Measurements from ENCODE around the gene PADI6.

The PADI6 gene

DNA sequence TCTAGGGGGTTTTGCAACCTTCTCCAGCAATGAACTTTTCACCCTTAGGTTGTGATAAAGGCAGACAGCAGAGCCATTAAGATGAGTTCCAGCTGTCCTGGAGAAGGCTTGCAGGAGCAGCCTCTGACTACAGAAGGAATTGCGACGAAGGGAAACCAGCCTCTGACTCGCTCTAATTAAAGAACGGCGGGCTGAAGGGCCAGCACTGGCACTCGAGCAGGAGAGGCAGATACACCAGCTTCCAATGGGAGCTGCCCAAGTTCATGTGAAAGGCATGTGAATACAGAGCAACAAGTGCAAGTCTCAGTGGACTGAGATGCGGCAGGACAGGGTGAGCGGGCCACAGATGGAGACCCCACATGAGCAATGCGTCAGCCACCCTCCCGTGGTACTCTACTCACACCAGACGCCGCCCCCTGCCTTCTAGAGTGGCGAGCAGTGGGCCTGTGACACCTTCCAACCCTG lies 51.8 kb downstream of the PADI6 start:
- no peak for DNase-seq (ENCODE audit: low read depth)
- TF ChIP-seq, protein P1, sequence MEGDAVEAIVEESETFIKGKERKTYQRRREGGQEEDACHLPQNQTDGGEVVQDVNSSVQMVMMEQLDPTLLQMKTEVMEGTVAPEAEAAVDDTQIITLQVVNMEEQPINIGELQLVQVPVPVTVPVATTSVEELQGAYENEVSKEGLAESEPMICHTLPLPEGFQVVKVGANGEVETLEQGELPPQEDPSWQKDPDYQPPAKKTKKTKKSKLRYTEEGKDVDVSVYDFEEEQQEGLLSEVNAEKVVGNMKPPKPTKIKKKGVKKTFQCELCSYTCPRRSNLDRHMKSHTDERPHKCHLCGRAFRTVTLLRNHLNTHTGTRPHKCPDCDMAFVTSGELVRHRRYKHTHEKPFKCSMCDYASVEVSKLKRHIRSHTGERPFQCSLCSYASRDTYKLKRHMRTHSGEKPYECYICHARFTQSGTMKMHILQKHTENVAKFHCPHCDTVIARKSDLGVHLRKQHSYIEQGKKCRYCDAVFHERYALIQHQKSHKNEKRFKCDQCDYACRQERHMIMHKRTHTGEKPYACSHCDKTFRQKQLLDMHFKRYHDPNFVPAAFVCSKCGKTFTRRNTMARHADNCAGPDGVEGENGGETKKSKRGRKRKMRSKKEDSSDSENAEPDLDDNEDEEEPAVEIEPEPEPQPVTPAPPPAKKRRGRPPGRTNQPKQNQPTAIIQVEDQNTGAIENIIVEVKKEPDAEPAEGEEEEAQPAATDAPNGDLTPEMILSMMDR (IDR thresholded peaks at IDR 0.05; ENCODE audit: low read depth, low read length, missing control alignments): no peak
- H3K4me3 ChIP-seq (ENCODE audit: low read depth, low read length): no peak overlapping the region

GRCh38 chr1:17425806-17426600 lies 54.0 kb downstream of the PADI6 start:
- no peak overlapping the region for H3K4me3 ChIP-seq (ENCODE audit: low read depth, low read length)
- TF ChIP-seq, protein P1 (IDR thresholded peaks at IDR 0.05; ENCODE audit: low read depth, low read length, missing control alignments): no peak
- no peak for DNase-seq (ENCODE audit: low read depth)

DNA sequence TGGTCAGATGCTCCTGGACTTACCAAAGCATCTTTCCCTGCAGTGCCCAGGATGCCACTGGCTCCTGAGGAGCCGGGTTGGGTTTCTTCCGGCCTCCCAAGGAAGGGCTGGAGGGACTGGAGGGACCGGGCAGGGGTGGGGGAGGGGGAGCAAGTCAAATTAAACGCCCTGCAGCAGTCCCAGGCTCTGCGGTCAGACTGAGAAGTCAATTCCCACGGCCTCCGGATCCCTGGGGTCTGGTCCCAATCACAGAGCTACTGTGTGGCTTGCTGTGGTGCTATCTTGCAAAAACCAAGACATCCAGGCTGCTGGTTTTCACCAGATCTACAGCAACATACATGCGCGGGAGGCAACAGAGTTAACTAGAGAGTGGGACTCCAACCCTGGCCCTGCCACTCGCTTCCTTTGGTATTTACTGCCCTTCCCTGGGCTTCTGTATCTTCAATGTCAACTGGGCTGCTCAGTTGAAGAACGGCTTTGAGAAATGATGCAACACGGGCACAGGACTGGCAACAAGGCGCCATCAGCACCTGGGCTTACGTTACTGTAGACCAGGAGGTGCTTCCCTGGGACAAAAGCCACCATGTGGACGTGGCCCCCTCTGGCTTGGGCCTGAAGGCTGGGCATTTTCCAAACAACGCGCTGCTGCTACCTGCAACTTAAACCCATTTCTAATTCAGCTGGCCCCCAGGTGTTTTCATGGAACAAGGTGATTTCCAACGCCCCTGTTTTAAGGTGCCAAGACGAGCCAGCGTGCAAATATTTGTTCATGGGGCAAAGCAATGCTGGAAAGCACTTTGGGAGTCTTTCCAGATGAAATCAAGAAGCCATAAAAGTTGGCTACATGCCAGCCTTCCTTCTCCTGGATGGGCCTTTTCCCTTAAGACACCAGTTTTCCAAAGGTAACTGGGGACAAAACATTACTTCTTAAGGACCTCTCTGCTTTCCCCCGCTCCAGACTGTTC lies 56.0 kb downstream of the PADI6 start:
- no peak overlapping the region for H3K4me3 ChIP-seq (ENCODE audit: low read depth, low read length)
- no peak for DNase-seq (ENCODE audit: low read depth)
- TF ChIP-seq, protein P1 (IDR thresholded peaks at IDR 0.05; ENCODE audit: low read depth, low read length, missing control alignments): no peak

GRCh38 chr1:17429183-17429582 lies 57.2 kb downstream of the PADI6 start:
- TF ChIP-seq, protein P1 (IDR thresholded peaks at IDR 0.05; ENCODE audit: low read depth, low read length, missing control alignments): no peak
- DNase-seq (ENCODE audit: low read depth): no peak

DNA sequence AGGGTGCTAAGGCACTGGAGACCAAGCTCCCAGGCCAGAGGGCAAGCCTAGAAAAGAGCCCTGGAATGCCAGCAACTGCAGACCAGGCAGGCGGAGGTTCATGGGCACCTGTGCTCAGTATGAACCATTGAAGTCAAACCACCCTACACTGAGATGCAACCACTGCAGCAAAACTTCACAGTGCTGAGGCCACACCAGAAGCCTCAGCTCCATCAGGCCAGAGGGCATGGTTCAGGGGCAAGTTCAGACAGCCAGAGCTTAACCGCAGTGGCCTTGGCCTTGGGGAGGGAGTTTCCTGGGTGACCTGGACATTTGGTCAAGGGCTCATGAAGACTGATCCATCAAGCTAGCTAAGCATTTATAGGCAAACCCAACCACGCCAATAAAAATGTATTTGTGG lies 60.4 kb downstream of the PADI6 start:
- TF ChIP-seq, protein P1 (IDR thresholded peaks at IDR 0.05; ENCODE audit: low read depth, low read length, missing control alignments): no peak
- DNase-seq (ENCODE audit: low read depth): no peak
- peak overlapping the region; percentile 9 for H3K4me3 ChIP-seq (ENCODE audit: low read depth, low read length)

More at GRCh38 chr1:17429183-17429582, 57.2 kb downstream of the PADI6 start:
- no peak overlapping the region for H3K4me3 ChIP-seq (ENCODE audit: low read depth, low read length)

- no peak for DNase-seq (ENCODE audit: low read depth)
- TF ChIP-seq, protein P1 (IDR thresholded peaks at IDR 0.05; ENCODE audit: low read depth, low read length, missing control alignments): no peak
Measured at GRCh38 chr1:17433261-17433660, 61.3 kb downstream of the PADI6 start.

More at GRCh38 chr1:17433261-17433660, 61.3 kb downstream of the PADI6 start:
- H3K4me3 ChIP-seq (ENCODE audit: low read depth, low read length): no peak overlapping the region

All from GM12864 (cell line).